Ascending aorta (tissue), 2 donors: ENCODE results near the gene ZNF337. TPM values are rescaled to one million over a fixed set of nuclear protein-coding genes. Genes with fewer than 3 reads are reported as not detected.

Experiments used
- DNase-seq, 2 donors: peaks; one replicate each; pipeline ENCODE4 v3.0.0-alpha.2; 2019; ENCODE audit warnings: low spot score in 2 of 2
- H3K27ac ChIP-seq, 2 donors: fragments of 200-600 bp; sonication (generic); one replicate each; pipeline ENCODE4 v1.5.1; 2016 to 2017; ENCODE audit warnings: mild to moderate bottlenecking in 1 of 2
- H3K27me3 ChIP-seq: fragments of 200-600 bp; sonication (generic); one replicate; pipeline ENCODE4 v1.5.1; 2017
- H3K36me3 ChIP-seq, 2 donors: fragments of 200-600 bp; sonication (generic); one replicate each; pipeline ENCODE4 v1.5.1; 2016
- H3K4me1 ChIP-seq, 2 donors: fragments of 200-600 bp; sonication (generic); one replicate each; pipeline ENCODE4 v1.5.1; 2016 to 2017; ENCODE audit warnings: mild to moderate bottlenecking in 1 of 2
- H3K4me3 ChIP-seq, 2 donors: fragments of 200-600 bp; sonication (generic); one replicate each; pipeline ENCODE4 v1.5.1; 2016 to 2017; ENCODE audit warnings: mild to moderate bottlenecking in 1 of 2
- H3K9me3 ChIP-seq, 2 donors: fragments of 200-600 bp; sonication (generic); one replicate each; pipeline ENCODE4 v1.5.1; 2016
- intact Hi-C: fragments of 100-400 bp; cut with DNase I; formaldehyde crosslinking; loops from one replicate; pipeline ENCODE4 v1.15.1; 2023
- total RNA-seq: library from RNA; depleted of rRNA; stranded (reverse); fragments of >200 nt; gene quantifications from one replicate; pipeline ENCODE4 v1.1.0, GENCODE V29; 2016
- TF ChIP-seq, protein P1 (sequence below), 3 experiments: fragments of 200-600 bp in 2 of 3; fragments of 450-650 bp in 1 of 3; sonication (generic) in 2 of 3; IDR thresholded peaks; one replicate each; pipeline ENCODE4 v1.5.1; 2016 to 2019; ENCODE audit warnings: antibody characterized with exemption in 3 of 3, mild to moderate bottlenecking in 1 of 3, moderate library complexity in 1 of 3

ZNF337 gene
- total RNA-seq, 1 donor from 2014 or later, result 3.4 TPM

DNA sequence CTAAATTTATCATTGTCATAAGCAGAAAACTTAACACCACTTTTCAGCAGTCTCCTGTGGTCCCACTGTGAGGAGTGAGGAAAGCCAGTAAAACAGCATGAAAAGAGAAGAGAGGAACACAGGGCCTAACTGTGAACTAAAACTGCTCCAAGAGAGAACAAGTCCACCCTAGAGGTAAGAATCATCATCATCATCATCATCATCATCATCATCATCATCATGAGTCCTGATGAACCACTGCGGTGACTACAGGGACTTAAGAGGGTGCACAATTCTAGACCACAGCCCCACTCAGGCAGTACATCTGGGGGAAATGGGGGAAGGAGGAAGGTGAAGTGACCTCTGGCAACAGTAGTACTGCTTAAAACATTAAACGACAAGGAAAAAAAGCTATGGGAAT lies 13.6 kb downstream of the ZNF337 start:
- H3K27me3 ChIP-seq, result no peaks in the 10 kb centered on the region
- H3K36me3 ChIP-seq, result peaks cover 19 to 52% of the 10 kb centered on the region in 2 donors
- no peak overlapping the region for H3K27ac ChIP-seq
- DNase-seq, result no peak
- no peaks in the 10 kb centered on the region for H3K9me3 ChIP-seq
- no peaks in the 10 kb centered on the region for H3K4me1 ChIP-seq
- intact Hi-C loops, result no loop called here
- TF ChIP-seq, protein P1, sequence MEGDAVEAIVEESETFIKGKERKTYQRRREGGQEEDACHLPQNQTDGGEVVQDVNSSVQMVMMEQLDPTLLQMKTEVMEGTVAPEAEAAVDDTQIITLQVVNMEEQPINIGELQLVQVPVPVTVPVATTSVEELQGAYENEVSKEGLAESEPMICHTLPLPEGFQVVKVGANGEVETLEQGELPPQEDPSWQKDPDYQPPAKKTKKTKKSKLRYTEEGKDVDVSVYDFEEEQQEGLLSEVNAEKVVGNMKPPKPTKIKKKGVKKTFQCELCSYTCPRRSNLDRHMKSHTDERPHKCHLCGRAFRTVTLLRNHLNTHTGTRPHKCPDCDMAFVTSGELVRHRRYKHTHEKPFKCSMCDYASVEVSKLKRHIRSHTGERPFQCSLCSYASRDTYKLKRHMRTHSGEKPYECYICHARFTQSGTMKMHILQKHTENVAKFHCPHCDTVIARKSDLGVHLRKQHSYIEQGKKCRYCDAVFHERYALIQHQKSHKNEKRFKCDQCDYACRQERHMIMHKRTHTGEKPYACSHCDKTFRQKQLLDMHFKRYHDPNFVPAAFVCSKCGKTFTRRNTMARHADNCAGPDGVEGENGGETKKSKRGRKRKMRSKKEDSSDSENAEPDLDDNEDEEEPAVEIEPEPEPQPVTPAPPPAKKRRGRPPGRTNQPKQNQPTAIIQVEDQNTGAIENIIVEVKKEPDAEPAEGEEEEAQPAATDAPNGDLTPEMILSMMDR (IDR thresholded peaks at IDR 0.05), result no peak
- H3K4me3 ChIP-seq, result no peak overlapping the region

DNA sequence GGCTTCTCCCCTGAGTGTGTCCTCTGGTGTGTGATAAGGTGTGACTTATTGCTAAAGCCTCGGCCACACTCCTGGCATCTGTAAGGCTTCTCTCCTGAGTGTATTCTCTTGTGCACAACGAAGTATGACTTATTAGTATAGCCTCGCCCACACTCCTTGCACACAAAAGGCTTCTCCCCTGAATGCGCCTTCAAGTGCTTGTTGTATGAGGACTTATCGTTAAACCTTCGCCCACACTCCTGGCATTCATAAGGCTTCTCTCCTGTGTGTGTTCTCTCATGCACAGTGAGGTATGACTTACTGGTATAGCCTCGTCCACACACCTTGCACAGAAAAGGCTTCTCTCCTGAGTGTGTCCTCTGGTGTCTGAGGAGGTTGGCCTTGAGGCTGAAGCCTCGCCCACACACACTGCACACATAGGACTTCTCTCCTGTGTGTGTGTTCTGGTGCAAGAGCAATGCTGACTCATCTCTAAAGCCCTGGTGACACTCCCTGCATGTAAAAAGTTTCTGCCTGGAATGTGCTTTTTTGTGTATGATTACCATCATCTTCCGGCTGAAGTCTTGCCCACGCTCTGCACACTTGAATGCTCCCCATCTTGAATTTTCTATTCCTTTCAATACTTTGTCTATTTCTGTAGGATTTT lies 20.4 kb downstream of the ZNF337 start:
- H3K4me1 ChIP-seq, result no peaks in the 10 kb centered on the region
- intact Hi-C loops, result no loop called here
- no peaks in the 10 kb centered on the region for H3K27me3 ChIP-seq
- no peak overlapping the region for H3K4me3 ChIP-seq
- no peaks in the 10 kb centered on the region for H3K9me3 ChIP-seq
- H3K27ac ChIP-seq, result no peak overlapping the region
- H3K36me3 ChIP-seq, result peaks cover 46 to 68% of the 10 kb centered on the region in 2 donors
- no peak for DNase-seq
- TF ChIP-seq, protein P1 (IDR thresholded peaks at IDR 0.05), result no peak

DNA sequence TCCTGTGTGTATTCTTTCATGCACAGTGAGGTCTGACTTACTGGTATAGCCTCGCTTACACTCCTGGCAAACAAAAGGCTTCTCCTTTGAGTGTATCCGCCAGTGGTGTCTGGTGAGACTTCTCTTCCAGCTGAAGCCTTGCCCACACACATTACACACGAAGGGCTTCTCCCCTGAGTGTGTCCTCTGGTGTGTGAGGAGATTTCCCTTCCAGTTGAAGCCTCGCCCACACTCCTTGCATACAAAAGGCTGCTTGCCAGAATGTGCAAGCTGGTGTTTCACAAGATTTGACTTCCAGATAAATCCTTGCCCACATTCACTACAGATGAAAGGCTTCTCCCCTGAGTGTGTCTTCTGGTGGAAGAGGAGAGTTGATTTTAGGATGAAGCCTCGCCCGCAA lies 21.5 kb downstream of the ZNF337 start:
- Histone ChIP-seq H3K36me3 (peaks cover 46 to 58% of the 10 kb centered on the region in 2 donors), H3K4me3 (no peak overlapping the region), H3K9me3 (no peaks in the 10 kb centered on the region), H3K4me1 (no peaks in the 10 kb centered on the region), H3K27ac (no peak overlapping the region), H3K27me3 (no peaks in the 10 kb centered on the region)
- no peak for DNase-seq
- intact Hi-C loops, result no loop called here
- TF ChIP-seq, protein P1 (IDR thresholded peaks at IDR 0.05), result no peak

DNA sequence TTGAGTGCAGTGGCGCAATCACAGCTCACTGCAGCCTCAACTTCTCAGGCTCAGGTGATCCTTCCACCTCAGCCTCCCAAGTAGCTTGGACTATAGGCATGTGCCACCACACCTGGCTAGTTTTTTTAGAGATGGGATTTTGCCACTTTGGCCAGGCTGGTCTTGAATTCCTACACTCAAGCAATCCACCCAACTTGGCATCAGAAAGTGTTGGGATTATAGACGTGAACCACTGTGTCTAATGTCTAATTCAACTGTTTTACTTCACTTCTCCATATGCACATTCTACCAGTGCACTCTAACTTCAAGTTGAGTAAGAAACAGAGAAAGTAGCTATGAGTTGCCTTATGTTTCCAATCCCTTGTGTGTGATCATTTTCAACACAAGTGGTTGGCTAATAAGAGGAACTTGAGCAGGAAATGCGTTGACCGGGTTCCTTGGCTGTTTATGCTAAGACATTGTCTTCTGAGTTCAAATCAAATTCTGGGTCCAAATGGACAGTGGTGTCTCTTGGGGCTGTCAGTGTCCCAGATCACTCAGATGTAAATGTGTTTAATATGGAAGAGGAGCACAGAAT lies 23.9 kb downstream of the ZNF337 start:
- intact Hi-C loops, result no loop called here
- Histone ChIP-seq H3K27me3 (no peaks in the 10 kb centered on the region), H3K4me1 (no peaks in the 10 kb centered on the region), H3K9me3 (no peaks in the 10 kb centered on the region), H3K27ac (no peak overlapping the region), H3K36me3 (peaks cover 39 to 51% of the 10 kb centered on the region in 2 donors), H3K4me3 (no peak overlapping the region)
- no peak for DNase-seq
- TF ChIP-seq, protein P1 (IDR thresholded peaks at IDR 0.05), result no peak

DNA sequence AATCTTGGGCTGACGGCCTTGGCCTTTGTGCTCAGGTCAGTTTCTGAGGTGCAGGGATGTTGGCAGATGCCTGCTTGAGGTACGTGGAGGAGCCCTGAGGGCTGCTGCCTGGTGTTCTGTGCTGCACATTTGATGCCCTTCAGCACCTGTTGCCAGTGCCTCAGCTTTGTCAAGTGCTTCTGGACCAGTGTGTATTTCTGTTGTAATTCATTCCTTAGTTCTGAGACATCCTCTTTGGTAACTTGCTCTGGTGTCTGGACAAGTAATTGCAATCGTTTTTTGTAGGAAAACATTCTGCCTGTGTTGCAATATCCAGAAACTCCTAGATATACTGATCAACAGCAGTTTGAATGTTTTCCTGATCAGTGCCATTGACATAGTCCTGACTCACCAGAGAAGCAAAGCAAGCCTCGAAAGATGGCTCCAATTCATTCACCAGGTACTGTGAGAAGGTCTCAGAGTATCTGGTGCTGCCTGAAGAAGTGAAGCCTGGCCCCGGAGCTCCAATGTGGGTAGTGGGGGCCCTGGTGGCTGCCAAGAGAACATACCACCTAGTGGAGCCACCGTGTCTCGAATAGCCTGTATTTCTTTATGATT lies 26.7 kb downstream of the ZNF337 start:
- intact Hi-C loops, result no loop called here
- no peak for DNase-seq
- Histone ChIP-seq H3K4me3 (no peak overlapping the region), H3K36me3 (peaks cover 17 to 23% of the 10 kb centered on the region in 2 donors), H3K27ac (no peak overlapping the region), H3K4me1 (no peaks in the 10 kb centered on the region), H3K9me3 (no peaks in the 10 kb centered on the region), H3K27me3 (no peaks in the 10 kb centered on the region)
- TF ChIP-seq, protein P1 (IDR thresholded peaks at IDR 0.05), result no peak
